HG03558 (cell line): ENCODE results near the gene KPNA3.
A peak's percentile ranks its signal among the peaks of the same experiment; 100 is the strongest.
"Not testable (repeated sequence)": the region's sequence is repeated elsewhere in the genome, so short reads cannot be mapped to it uniquely, and the experiment has no call there.

Experiments used
- ATAC-seq: cut with Tn5 transposase; IDR thresholded peaks from one replicate; pipeline ENCODE4 v1.9.1; 2021; ENCODE audit warnings: moderate number of reproducible peaks; ENCODE audit not compliant: unreplicated experiment; ENCODE audit errors: extremely low read depth

The KPNA3 gene, protein sequence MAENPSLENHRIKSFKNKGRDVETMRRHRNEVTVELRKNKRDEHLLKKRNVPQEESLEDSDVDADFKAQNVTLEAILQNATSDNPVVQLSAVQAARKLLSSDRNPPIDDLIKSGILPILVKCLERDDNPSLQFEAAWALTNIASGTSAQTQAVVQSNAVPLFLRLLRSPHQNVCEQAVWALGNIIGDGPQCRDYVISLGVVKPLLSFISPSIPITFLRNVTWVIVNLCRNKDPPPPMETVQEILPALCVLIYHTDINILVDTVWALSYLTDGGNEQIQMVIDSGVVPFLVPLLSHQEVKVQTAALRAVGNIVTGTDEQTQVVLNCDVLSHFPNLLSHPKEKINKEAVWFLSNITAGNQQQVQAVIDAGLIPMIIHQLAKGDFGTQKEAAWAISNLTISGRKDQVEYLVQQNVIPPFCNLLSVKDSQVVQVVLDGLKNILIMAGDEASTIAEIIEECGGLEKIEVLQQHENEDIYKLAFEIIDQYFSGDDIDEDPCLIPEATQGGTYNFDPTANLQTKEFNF

DNA sequence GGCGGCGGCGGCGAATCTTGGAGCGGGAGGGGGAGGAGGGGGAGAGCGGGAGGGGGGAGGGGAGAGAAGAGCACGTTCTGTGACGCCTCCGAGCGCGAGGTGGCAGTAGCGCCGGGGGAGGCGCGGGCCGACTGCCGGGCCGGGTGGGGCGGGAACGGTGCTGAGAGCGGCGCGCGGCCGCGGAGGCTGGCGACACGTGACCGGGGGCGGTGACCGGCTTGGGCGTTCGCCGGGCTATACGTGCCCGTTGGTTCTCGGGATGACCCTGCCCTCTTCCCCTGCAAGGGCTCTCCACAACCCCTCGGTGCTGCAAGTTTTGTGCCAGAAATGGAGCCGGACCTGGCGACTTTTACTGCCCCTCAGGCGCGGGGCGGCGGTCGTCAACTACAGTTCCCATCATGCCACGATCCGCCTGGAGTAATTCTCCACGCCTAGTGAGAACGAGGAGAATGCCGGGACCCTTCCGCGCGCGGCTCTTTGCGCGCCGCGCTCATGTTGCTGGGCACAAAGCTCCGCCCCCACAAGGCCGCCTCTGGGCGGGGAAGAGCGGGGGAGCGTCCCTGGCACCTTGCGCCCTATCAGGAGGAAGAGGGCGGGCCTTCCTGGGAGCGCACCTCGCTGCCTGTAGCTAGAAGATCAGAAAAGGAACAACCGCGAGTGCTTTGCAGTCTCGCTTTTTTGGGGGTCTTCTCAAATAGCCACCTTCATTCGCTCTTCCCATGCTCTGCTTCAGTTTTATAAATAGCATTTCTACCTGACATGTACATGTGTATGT lies at the start of gene KPNA3:
KPNA3 (minus strand) TSS at position 133 of the 775 bp plus-strand sequence. CDS start 176 bp downstream, outside the sequence.
- ATAC-seq: peak; percentile 86

DNA sequence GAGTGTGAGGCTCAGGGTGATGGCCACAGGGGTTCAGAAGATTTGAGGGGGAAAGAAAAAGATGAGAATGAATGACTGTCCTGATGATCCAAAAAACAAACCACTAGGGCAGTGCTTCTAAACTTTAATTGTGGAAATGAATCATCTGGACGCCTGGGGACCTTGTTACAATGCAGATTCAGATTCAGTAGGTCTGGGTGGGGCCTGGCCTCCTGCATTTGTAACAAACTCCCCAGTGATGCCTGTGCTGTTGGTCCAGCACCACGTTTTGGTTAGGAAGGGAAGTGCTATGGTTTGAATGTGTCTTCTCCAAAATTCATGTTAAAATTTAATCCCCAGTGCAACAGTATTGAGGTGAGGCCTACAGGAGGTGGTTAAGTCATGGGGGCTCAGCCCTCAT lies 49.5 kb upstream of the KPNA3 start:
- ATAC-seq: no peak

DNA sequence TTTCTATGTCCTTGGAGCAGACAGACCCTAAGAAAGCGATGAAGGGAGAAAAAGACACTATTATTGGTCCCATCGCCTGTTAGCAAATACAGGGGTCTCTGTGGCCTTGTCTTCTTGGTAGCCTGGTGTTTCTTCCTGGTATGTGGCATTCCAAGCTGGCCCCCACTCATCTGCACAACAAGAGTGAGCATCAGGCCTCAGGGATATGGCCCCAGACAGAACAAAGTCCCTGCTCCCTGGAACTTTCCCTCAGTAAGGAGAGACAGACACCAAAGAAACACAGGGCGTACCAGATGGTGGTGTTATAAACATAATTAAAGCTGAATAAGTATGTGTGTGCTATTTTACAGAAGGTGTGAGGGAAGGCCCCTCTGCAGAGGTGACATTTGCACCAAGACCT lies 48.2 kb upstream of the KPNA3 start:
- ATAC-seq: no peak

DNA sequence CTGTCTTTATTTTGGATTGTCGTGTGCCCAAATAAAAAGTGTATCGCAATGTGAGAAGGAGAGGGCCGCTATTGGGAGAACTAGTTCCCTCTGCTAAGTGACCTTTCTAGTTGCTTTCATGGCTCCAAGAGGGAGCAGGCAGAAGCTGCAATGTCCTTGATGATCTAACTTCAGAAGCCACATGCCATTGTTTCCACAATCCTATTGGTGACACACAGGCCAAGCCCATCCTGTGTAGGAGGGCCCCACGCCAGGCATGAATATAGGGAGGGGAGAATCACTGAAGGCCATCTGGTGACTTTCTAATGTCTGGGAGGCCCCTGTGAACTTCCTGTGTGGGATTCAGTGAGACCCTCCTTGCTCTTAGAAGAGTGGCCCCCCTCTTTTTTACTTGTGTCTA lies 47.8 kb upstream of the KPNA3 start:
- ATAC-seq: no peak

DNA sequence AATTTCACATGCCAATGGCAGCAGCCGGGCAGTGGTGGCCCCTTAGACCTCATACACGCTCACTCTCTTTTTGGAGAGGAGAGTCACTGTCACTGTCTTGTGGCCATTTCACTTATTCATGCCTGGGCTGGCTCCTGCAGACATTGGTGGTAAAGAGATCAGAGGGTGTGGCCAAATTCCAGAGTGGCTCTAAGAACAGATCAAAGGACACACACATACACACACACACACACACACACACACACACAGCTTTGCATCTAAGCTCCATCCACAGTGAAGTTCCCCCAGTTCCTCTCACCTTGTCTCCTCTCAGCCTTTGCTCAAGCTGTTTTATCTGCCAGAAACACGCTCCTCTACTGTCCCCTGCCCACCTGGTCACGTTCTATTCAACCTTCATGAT lies 46.5 kb upstream of the KPNA3 start:
- ATAC-seq: no peak

DNA sequence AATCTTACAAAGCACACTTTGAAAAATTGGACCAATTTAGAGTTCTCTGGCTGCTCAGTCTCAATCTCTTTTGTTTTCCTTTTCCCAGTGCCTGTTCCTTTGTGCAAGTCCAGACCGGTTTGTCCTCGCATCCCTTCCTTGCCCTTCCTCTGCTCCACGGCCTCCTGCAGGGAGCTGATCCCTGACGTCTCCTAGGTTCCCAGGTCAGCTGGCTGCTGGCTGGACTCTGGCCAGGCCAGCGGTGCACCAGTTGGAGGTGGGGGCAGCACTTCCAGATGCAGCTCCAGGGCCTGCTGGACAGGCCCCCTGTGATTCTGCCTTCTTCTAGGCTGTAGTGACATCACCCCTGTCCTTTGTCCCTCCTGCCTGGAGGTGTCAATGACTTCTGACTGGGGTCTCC lies 44.0 kb upstream of the KPNA3 start:
- no peak for ATAC-seq

DNA sequence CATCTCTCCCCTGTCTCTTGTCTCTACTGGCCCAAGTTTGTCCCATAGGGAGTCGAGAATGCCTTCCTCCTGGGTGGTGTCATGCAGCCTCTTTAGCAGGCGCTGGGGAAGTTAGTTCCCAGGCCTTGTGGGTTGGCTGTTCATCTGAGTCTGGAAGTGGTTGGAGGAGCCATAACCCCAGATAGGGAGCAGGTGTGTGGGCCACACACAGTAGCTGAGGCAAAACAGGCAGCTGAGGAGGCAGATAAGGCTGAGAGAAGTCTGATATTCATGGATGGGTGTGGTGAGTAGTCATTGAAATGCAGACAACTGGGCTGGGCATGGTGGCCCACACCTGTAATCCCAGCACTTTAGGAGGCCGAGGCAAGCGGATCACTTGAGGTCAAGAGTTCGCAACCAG lies 40.9 kb upstream of the KPNA3 start:
- no peak for ATAC-seq

DNA sequence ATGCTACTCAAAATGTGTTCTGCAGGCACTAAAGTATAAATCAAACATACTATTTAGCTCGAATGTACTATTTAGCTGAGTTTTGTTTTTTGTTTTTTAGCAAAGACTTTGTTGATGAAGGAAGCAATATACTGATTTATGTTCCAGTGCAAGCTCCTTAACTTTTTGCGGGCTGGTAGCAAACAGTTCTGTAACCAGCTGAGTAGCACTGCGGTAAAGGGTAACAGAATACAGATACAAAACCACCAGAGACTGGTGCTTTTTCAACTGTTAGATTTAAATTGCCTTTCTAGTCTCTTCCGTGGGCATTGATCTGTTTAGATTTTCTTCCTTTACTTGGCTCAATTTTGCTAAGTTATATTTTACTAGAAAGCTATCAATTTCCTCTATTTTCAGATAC lies 39.0 kb upstream of the KPNA3 start:
- no peak for ATAC-seq

DNA sequence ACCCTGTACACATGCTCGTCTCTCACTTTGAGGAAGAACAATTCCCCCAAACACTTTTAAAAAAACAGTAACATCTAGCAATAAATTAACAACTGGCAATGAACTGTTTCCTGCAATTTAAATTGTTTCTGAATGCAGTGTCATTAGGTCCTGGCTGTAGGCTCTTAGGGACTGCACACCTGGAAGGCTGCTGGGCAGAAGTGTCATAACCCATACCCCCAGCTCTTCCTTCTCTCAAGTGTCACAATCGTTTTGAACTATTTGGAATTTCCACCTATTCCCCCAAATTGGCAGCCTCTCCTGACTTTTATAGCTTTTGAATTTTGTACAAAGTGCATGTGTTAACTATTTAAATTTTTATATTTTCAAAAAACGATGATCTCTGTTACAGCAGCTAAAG lies 38.2 kb upstream of the KPNA3 start:
- ATAC-seq: no peak

DNA sequence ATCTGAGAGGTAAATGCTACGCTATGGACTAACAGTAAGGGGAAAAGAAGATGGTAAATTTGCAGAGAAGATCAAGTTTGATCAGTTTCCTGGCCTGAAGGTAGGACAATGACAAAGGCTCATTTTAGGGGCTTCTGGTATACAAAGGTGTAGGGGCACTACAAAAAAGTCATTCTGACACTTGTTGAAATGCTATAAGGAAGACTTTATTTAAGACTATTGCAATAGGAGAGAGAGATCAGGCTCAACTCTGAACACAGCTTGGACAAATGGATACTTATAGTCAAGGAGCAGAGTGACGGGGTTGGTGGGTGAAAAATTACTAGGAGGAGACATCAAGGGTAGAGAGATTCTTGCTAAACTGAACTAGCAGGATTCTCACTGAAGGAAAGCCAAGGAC lies 37.2 kb upstream of the KPNA3 start:
- no peak for ATAC-seq

DNA sequence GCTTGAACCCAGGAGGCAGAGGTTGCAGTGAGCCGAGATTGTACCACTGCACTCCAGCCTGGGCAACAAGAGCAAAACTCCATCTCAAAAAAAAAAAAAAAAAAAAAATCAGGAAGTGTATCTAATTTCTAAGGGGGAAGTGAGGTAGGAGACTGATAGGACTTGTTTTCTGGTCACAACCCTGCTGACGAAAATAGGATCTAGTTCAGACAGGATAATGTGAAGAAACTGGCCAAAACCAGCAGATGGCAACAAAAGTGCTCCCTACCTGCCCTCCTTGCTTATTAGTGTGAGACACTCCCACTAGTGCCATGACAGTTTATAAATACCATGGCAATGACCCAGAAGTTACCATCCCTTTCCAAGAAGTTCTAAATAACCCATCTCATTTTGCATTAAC lies 36.0 kb upstream of the KPNA3 start:
- ATAC-seq: no peak

DNA sequence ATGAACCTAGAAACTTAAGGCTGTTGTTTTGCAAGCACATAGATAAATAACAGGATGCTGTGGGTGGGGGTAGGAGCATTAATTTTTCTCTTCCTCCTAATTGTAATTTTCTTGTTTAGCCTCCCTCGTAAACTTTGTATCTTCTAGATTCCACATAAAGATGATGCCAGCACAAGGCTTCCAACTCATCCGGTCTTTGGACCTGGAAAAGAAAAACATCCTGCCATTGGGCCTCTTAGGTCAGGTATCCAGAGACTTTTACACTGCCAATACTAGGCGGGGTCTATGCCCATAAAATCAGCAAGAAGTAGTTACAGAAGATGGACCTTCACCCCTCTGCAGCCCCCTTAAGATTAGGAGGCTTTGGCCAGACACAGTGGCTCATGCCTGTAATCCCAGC lies 35.4 kb upstream of the KPNA3 start:
- no peak for ATAC-seq

DNA sequence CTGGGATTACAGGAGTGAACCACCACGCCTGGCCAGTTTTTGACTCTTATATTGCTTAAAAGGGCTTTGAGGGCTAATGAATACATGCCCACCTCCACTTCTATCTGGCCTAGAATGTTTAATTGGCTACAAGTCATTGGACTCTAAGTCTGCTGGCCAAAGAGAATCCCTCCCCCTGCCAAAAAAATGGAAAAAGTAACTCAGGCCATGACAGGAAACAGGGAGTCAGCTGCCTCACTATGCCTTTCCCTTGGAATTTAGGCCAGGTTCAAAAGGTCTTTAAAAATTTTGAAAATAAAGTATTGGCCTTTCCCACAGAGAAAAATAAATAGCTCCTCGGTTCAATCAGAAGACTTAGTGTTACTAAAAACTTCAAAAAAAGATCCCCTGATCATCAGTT lies 34.9 kb upstream of the KPNA3 start:
- ATAC-seq: no peak

DNA sequence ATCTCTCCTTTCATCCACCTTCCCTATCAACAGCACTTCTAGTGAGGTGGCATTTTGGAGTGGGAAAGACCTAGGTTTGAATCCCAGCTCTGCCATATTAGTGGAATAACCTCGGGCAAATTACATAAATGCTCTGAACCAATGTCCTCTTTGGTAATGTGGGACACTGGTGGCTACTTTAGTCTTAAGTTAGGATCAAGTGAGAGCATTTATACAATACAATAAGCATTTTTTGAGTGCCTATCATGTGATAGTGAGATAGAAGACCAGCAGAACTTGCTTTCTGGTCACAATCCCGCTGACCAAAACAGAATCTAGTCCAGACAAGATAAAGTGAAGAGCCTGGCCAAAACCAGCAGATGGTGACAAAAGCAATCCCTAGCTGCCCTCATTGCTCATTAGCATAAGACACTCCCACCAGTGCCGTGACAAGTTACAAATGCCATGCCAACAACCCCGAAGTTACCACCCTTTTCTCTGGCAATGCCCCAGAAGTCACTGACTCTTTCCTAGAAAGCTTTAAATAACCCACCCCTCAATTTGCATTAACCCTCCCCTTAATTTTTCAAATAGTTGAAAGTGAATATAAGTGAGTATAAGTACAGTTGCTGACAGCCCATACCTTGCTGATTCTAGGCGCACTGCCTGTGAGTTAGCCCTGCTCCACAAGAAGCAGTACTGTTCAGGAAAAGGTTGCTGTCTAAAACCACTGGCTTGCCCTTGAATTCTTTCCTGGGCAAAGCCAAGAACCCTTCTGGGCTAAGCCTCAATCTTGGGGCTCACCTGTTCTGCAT lies 28.9 kb upstream of the KPNA3 start:
- no peak for ATAC-seq

DNA sequence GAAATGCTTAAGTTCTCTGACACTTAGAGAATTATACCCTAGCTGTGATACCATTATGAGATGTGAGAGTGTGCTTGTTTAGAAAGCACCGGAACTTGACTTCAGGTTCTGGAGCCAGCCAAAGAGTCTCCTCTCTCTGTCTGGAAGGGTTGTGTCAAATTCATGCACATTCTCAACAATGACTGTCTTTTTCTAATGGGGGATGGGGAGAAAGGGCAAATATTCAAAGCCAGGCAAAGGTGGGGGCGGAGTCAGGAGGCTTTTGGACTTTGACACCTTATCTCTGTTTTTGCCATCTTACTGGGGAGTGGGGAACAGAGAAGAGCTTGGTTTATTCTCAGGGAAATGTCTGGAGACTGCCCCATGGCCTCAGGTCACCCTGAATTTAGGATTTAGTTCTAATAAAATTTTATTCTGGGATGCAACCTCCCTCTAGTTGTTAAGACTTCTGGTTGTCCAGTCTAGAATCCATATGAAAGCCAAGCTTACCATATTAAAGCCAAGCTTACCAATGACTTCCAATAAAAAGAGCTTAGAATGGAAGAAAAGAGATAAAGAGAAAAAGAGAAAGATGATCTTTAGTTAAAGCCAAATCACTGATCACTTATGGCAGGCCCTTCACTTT lies 28.2 kb upstream of the KPNA3 start:
- ATAC-seq: no peak

DNA sequence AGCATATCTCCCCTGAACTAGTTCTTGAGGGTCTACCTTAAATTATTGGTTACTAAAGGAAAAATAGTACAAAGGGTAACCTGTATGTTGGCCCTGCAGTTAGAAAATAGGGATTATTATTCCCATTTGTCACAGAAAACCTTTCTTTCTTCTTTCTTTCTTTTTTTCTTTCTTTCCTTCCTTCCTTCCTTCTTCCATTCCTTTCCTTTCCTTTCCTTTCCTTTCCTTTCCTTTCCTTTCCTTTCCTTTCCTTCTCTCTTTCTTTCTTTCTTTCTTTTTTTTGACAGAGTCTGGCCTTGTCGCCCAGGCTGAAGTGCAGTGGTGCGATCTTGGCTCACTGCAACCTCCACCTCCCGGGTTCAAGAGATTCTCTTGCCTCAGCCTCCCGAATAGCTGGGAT lies 23.6 kb upstream of the KPNA3 start:
- ATAC-seq: not testable (repeated sequence)

DNA sequence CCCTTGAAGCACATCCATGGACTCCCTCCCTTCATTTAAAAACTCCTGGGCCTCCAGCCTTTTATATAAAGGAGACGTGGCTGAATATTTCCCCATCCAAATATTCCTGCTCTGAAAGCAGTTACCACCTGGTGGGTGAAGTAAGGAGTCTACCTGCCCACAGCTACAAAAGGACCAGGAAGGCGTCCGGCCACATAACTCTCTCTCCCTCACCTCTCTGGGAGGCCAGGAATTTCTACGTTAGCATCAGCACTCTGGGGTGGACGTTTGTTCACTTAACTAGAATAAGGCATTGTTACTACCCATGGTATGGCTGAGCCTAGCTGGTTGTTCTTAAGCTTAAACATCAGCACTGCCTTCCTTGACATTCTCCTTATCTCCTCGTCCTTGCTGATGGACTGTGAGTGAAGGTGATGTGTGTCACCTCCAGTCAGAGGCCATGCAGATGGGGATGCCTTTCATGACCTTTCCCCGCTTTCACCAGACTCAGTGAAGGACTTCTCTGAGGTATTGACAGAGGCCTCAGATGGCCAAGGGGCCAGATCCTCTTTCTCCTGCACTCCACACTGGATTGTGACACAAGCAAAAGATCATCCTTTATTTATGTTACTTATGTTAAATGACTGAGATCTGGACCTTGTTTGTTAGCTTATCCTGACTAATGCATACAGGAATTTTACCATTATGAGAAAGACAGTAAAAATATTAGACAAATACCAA lies 22.2 kb upstream of the KPNA3 start:
- ATAC-seq: no peak

DNA sequence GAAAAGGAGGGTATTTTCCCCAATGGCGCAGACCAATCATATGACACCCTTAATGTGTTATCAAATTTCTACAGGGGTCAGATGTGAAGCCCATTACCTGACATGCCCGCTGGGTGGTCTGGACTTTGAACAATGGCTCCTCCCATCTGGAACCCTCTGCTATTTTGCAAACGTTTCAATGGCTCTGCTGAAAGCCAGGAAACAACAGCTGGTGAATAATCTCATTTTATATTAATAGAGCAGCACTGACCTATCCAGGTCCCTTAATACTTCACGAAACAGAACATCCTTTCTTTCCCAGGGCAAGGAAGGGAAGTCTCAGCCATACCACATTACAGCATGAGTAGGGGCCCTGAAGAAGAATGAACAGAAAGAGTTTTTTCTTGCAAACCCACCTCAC lies 20.3 kb upstream of the KPNA3 start:
- no peak for ATAC-seq

DNA sequence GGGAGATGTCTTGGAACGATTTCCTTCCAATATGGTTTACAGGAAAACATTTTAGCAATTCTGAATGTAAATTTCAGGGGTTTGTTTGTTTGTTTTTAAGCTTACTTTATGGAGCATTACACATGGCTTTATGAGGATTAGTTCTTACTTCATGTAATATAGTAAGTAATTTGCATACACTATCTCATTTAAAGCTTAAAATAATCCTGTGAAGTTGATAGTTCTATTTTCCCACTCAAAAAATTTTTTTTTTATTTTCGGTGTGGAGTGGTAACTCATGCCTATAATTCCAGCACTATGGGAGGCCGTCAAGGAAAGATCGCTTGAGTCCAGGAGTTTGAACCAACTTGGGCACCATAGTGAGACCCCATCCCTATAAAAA lies 19.0 kb upstream of the KPNA3 start:
- ATAC-seq: no peak
